GM12875 (cell line): ENCODE data around the gene PLA2G6.
A peak's percentile ranks its signal among the peaks of the same experiment; 100 is the strongest.

Experiments used
- H3K4me3 ChIP-seq: one replicate; pipeline ENCODE4 v1.5.1; 2011; ENCODE audit warnings: low read depth, low read length, control low read depth
- CTCF ChIP-seq: IDR thresholded peaks from 2 replicates; pipeline ENCODE4 v1.5.1; 2011; ENCODE audit warnings: low read depth, mild to moderate bottlenecking, control low read depth, inconsistent platforms, low read length, moderate library complexity, borderline replicate concordance; ENCODE audit not compliant: insufficient read depth

PLA2G6 gene

GRCh38 chr22:38181453-38182200, at the start of gene PLA2G6:
Gene PLA2G6 (minus strand): TSS chr22:38181830. CDS start chr22:38169426, 12,404 bp downstream.
- peak within 1 kb of the TSS; percentile 78 for H3K4me3 ChIP-seq
- no peak for TF ChIP-seq CTCF

GRCh38 chr22:38230916-38231315, 49.3 kb upstream of the PLA2G6 start:
- TF ChIP-seq CTCF: no peak
- H3K4me3 ChIP-seq: no peak overlapping the region

- H3K4me3 ChIP-seq: no peak overlapping the region
These were observed 48.6 kb upstream of the PLA2G6 start for GRCh38 chr22:38230108-38230825.

GRCh38 chr22:38228873-38229740, 47.5 kb upstream of the PLA2G6 start:
- no peak overlapping the region for H3K4me3 ChIP-seq
- no peak for TF ChIP-seq CTCF

More at GRCh38 chr22:38230108-38230825, 48.6 kb upstream of the PLA2G6 start:
- peak; percentile 29; the same call in 1 of the 2 replicates for TF ChIP-seq CTCF

GRCh38 chr22:38228326-38228872, 46.8 kb upstream of the PLA2G6 start:
- no peak for TF ChIP-seq CTCF
- no peak overlapping the region for H3K4me3 ChIP-seq

GRCh38 chr22:38226853-38227649, 45.4 kb upstream of the PLA2G6 start:
- TF ChIP-seq CTCF: no peak
- no peak overlapping the region for H3K4me3 ChIP-seq
